NB4 (cell line): ENCODE results near the gene BSDC1.
"Not testable (repeated sequence)": the region's sequence is repeated elsewhere in the genome, so short reads cannot be mapped to it uniquely, and the experiment has no call there.

Source experiments
- CTCF ChIP-seq: IDR thresholded peaks from one replicate; pipeline ENCODE4 v1.5.1; 2012; ENCODE audit warnings: low read depth, low read length
- POLR2A ChIP-seq: IDR thresholded peaks from 2 replicates; pipeline ENCODE4 v1.6.1; 2011; ENCODE audit warnings: mild to moderate bottlenecking; ENCODE audit not compliant: insufficient read length; ENCODE audit errors: extremely low read depth

GRCh38 chr1:32438777-32439176, 44.5 kb upstream of the BSDC1 start:
- TF ChIP-seq POLR2A, CTCF: not testable (repeated sequence)
